ENCODE data around the gene SGCD.

SGCD gene

GRCh38 chr5:156783092-156783491 is 456.1 kb downstream of the SGCD start:
- ChIA-PET POLR2A (no interaction called here), CTCF (no interaction called here)
- no peak for TF ChIP-seq CTCF (IDR thresholded peaks at IDR 0.05; ENCODE audit: insufficient read depth, low read length, missing control alignments)
- no peak for DNase-seq (ENCODE audit: low read depth, low spot score)
- H3K4me3 ChIP-seq (ENCODE audit: low read depth, low read length) = no peak overlapping the region

GRCh38 chr5:156794687-156795086 is 467.7 kb downstream of the SGCD start:
- CTCF ChIA-PET = no interaction called here
- no peak for TF ChIP-seq CTCF (IDR thresholded peaks at IDR 0.05; ENCODE audit: insufficient read depth, low read length, missing control alignments)
- no peak overlapping the region for H3K4me3 ChIP-seq (ENCODE audit: low read depth, low read length)
- POLR2A ChIA-PET = no interaction called here
- no peak for DNase-seq (ENCODE audit: low read depth, low spot score)

GRCh38 chr5:156798201-156798600 is 471.2 kb downstream of the SGCD start:
- no peak for TF ChIP-seq CTCF (IDR thresholded peaks at IDR 0.05; ENCODE audit: insufficient read depth, low read length, missing control alignments)
- DNase-seq (ENCODE audit: low read depth, low spot score) = no peak
- CTCF ChIA-PET = no interaction called here
- no peak overlapping the region for H3K4me3 ChIP-seq (ENCODE audit: low read depth, low read length)
- POLR2A ChIA-PET = no interaction called here

- no peak for DNase-seq (ENCODE audit: low read depth, low spot score)
- CTCF ChIA-PET = interaction anchor here (1.2 kb wide), 2 partner anchors 16 to 17 kb away, joined by 3 read pairs; no protein-coding TSS in a partner anchor
- POLR2A ChIA-PET = no interaction called here
- H3K4me3 ChIP-seq (ENCODE audit: low read depth, low read length) = no peak overlapping the region
- TF ChIP-seq CTCF (IDR thresholded peaks at IDR 0.05; ENCODE audit: insufficient read depth, low read length, missing control alignments) = no peak
These were observed 472.2 kb downstream of the SGCD start for GRCh38 chr5:156799171-156799570.

- ChIA-PET POLR2A (no interaction called here), CTCF (interaction anchor here (0.7 to 1.2 kb wide), 2 partner anchors 16 to 857 kb away, joined by 3 read pairs; no protein-coding TSS in a partner anchor)
- no peak for TF ChIP-seq CTCF (IDR thresholded peaks at IDR 0.05; ENCODE audit: insufficient read depth, low read length, missing control alignments)
- H3K4me3 ChIP-seq (ENCODE audit: low read depth, low read length) = no peak overlapping the region
- DNase-seq (ENCODE audit: low read depth, low spot score) = no peak
These were observed 474.0 kb downstream of the SGCD start for GRCh38 chr5:156800929-156801328.

- ChIA-PET POLR2A (no interaction called here), CTCF (no interaction called here)
- H3K4me3 ChIP-seq (ENCODE audit: low read depth, low read length) = no peak overlapping the region
These were observed 475.5 kb downstream of the SGCD start for GRCh38 chr5:156802501-156802900.

More at GRCh38 chr5:156802501-156802900, 475.5 kb downstream of the SGCD start:
- DNase-seq (ENCODE audit: low read depth, low spot score) = no peak
- no peak for TF ChIP-seq CTCF (IDR thresholded peaks at IDR 0.05; ENCODE audit: insufficient read depth, low read length, missing control alignments)

Measured in AG04449 (cell line).